Stimulated activated CD8-positive, alpha-beta memory T cell treated with anti-CD3 and anti-CD28 coated beads, Interleukin-2, amount 100 ng/mL, for 48 hours (primary cell): ENCODE results near the gene OR52J3.

Experiments
- DNase-seq, 2 donors: peaks; one replicate each; pipeline ENCODE4 v3.0.0-alpha.2; 2020; ENCODE audit warnings: low read depth in 2 of 2

OR52J3 gene

GRCh38 chr11:5096011-5096410 lies 49.7 kb downstream of the OR52J3 start:
- DNase-seq, result no peak
